Measurements from ENCODE around the gene DYNLRB1.

DNA sequence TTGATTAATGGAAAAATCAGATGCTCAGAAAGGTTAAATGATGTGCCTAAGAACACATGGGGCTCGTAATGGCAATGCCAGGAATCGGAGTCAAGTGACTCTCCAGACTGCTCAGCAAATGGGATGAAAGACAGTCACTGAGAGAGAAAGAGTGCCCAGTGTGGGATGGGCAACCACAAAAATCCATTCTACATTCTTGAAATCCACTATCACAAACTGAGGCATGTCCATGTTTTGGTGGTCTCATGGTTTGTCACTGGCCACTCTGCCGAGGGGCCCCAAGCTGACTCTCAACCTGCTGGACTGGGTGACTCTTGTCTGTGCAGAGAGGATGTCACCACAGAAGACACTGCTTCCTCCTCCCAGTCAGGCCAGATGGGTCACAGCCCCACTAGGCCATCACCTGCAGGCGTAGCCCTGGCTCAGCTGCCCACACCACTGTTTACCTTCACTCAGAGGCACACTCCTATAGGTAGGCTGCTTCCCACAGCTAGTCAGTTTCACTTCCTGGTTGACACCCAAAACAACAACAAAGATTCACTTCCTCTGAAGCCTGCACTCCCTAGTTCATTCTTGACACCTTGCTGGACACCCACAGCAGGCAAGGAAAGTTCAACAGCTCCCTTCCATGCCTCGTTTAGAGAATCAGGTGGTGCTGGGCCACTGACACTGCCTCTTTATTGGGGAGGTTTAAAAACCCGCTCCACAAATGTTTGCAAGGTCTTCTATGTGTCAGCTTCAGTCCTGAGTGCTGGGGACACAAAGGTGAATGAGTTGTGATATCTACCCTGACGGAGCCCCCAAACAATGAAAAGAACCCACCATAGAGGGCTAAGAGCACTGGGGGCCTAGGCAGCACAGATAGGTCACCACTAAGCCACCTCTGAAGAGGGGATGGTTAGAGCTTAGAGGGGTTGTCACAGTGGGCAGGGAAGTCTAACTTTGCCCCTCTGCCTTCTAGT lies 64.0 kb downstream of the DYNLRB1 start:
- TF ChIP-seq, protein P1, sequence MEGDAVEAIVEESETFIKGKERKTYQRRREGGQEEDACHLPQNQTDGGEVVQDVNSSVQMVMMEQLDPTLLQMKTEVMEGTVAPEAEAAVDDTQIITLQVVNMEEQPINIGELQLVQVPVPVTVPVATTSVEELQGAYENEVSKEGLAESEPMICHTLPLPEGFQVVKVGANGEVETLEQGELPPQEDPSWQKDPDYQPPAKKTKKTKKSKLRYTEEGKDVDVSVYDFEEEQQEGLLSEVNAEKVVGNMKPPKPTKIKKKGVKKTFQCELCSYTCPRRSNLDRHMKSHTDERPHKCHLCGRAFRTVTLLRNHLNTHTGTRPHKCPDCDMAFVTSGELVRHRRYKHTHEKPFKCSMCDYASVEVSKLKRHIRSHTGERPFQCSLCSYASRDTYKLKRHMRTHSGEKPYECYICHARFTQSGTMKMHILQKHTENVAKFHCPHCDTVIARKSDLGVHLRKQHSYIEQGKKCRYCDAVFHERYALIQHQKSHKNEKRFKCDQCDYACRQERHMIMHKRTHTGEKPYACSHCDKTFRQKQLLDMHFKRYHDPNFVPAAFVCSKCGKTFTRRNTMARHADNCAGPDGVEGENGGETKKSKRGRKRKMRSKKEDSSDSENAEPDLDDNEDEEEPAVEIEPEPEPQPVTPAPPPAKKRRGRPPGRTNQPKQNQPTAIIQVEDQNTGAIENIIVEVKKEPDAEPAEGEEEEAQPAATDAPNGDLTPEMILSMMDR (IDR thresholded peaks at IDR 0.05), result no peak
- TF ChIP-seq POLR2A (IDR thresholded peaks at IDR 0.05), result no peak

Measured in ovary (tissue), 3 donors.